K562 (cell line): ENCODE measurements around the gene CNTN5. TPM values are rescaled to one million over a fixed set of nuclear protein-coding genes. Genes with fewer than 3 reads are reported as not detected.

Experiments
- ATAC-seq: fragments of 200-7000 bp; cut with Tn5 transposase; 3 replicates; pipeline ENCODE4 v1.9.1; 2020; ENCODE audit warnings: moderate library complexity
- BruUV-seq: library from RNA; stranded (reverse); fragments of 400-500 nt; replicated peaks from 2 replicates; lab custom pipeline; 2021; lab: Mats Ljungman, UMichigan
- CTCF ChIA-PET: fragments of 300-600 bp; formaldehyde crosslinking; extraction: SDS; loops from one replicate; lab custom pipeline; 2021; ENCODE audit warnings: low intra/inter-chr PET ratio; lab: Yijun Ruan, JAX
- POLR2A ChIA-PET: fragments of 300-600, 350-650 bp; sonication (Branson Sonifier 250); formaldehyde crosslinking; extraction: SDS; loops from one replicate; lab custom pipeline; 2021; ENCODE audit warnings: antibody characterized with exemption, inconsistent platforms; lab: Yijun Ruan, JAX
- DNase-seq, 4 experiments: peaks; one replicate each; pipeline versions ENCODE4 v3.0.0 to v3.0.0-alpha.2; 2011 to 2018; ENCODE audit warnings: low spot score in 3 of 4, mixed read lengths in 3 of 4; ENCODE audit errors: extremely low read depth in 1 of 4
- FAIRE-seq: peaks from 2 replicates; lab custom pipeline; 2011; peaks lifted over from hg19 to GRCh38; lab: Jason Lieb, UNC
- H2AFZ ChIP-seq: 2 replicates; pipeline ENCODE4 v1.6.0; 2011; ENCODE audit warnings: low read depth, low read length, control low read depth, inconsistent platforms
- H3K27ac ChIP-seq: fragments of 200-600 bp; 3 replicates; pipeline ENCODE4 v1.8.0; 2011; ENCODE audit warnings: low read depth, mild to moderate bottlenecking, control low read depth, inconsistent platforms, low read length, moderate library complexity, mixed read lengths; ENCODE audit errors: extremely low read depth
- H3K27me3 ChIP-seq, 2 experiments: fragments of 300-600 bp in 1 of 2; 2 replicates in 1 of 2; 3 replicates in 1 of 2; pipeline versions ENCODE4 v1.6.0 to v1.8.0; 2011; ENCODE audit warnings: inconsistent platforms in 2 of 2, low read length in 2 of 2, mild to moderate bottlenecking in 1 of 2, mixed read lengths in 1 of 2, moderate library complexity in 1 of 2; ENCODE audit not compliant: control insufficient read depth in 2 of 2, insufficient read depth in 2 of 2
- H3K36me3 ChIP-seq: fragments of 300-600 bp; 3 replicates; pipeline ENCODE4 v1.8.0; 2011; ENCODE audit warnings: mild to moderate bottlenecking, low read length, inconsistent platforms; ENCODE audit not compliant: control insufficient read depth, insufficient read depth
- H3K4me1 ChIP-seq, 2 experiments: fragments of 200-600 bp in 1 of 2; replicated peaks in 1 of 2; 2 replicates in 1 of 2; 3 replicates in 1 of 2; pipeline versions ENCODE4 v1.5.1 to v1.8.0; 2011; ENCODE audit warnings: inconsistent platforms in 2 of 2, low read length in 2 of 2, mild to moderate bottlenecking in 1 of 2, mixed read lengths in 1 of 2, moderate library complexity in 1 of 2; ENCODE audit not compliant: control insufficient read depth in 2 of 2, insufficient read depth in 2 of 2
- H3K4me2 ChIP-seq: 2 replicates; pipeline ENCODE4 v1.6.1; 2011; ENCODE audit warnings: low read length, control low read depth, inconsistent platforms, mixed read lengths; ENCODE audit not compliant: insufficient read depth
- H3K4me3 ChIP-seq: fragments of 200-600 bp; sonication (generic), shearing (Covaris generic); 2 replicates; pipeline ENCODE4 v1.5.1; 2016; ENCODE audit warnings: control low read depth, inconsistent platforms
- H3K79me2 ChIP-seq: fragments of 200-600 bp; 3 replicates; pipeline ENCODE4 v1.8.0; 2011; ENCODE audit warnings: low read length, inconsistent platforms; ENCODE audit not compliant: control insufficient read depth, insufficient read depth
- H3K9ac ChIP-seq, 2 experiments: 2 replicates each; pipeline versions ENCODE4 v1.6.0 to v1.6.1; 2011; ENCODE audit warnings: low read depth in 2 of 2, low read length in 2 of 2, control low read depth in 1 of 2, inconsistent platforms in 1 of 2, mild to moderate bottlenecking in 1 of 2, mixed read lengths in 1 of 2; ENCODE audit not compliant: insufficient read depth in 1 of 2
- H3K9me1 ChIP-seq: one replicate; pipeline ENCODE4 v1.6.0; 2011; ENCODE audit warnings: inconsistent platforms, mild to moderate bottlenecking, low read length, moderate library complexity; ENCODE audit not compliant: control insufficient read depth, insufficient read depth
- H3K9me3 ChIP-seq: replicated peaks from 2 replicates; pipeline ENCODE4 v1.5.1; 2011; ENCODE audit warnings: low read depth, low read length, inconsistent platforms; ENCODE audit not compliant: control insufficient read depth, insufficient read depth
- H4K20me1 ChIP-seq: replicated peaks from 2 replicates; pipeline ENCODE4 v1.6.1; 2011; ENCODE audit warnings: low read length, inconsistent platforms, mixed read lengths; ENCODE audit not compliant: control insufficient read depth, insufficient read depth
- THRAP3 ChIP-seq: fragments of 450-650 bp; IDR thresholded peaks from 2 replicates; pipeline ENCODE4 v1.6.1; 2016; ENCODE audit warnings: mild to moderate bottlenecking, inconsistent platforms, borderline replicate concordance
- ZNF217 ChIP-seq: sonication (generic); formaldehyde crosslinking; IDR thresholded peaks from 2 replicates; pipeline ENCODE4 v1.8.0; 2022; ENCODE audit warnings: mild to moderate bottlenecking, missing genetic modification reagents
- ZNF384 ChIP-seq: IDR thresholded peaks from 2 replicates; pipeline ENCODE4 v1.6.1; 2012; ENCODE audit warnings: low read depth, low read length, improper control_type of control experiment
- ZSCAN32 ChIP-seq: fragments of 450-650 bp; formaldehyde crosslinking; IDR thresholded peaks from 2 replicates; pipeline ENCODE4 v1.4.0; 2020; ENCODE audit warnings: mild to moderate bottlenecking, moderate library complexity
- WGBS: fragments of 100-300 bp; shearing (Covaris generic); methylation state at CpG from one replicate; pipeline ENCODE4 v1.1.6; 2016; ENCODE audit warnings: low coverage, mixed read lengths; ENCODE audit not compliant: insufficient coverage; ENCODE audit errors: missing lambda C conversion rate; 5-methylcytosine and 5-hydroxymethylcytosine counted together
- in situ Hi-C: fragments of 300-500 bp; cut with MboI; formaldehyde crosslinking; loops from 4 replicates; pipeline ENCODE4 v1.15.0; 2018; ENCODE audit warnings: inconsistent platforms, mixed read lengths
- intact Hi-C: fragments of 100-400 bp; cut with micrococcal nuclease; formaldehyde crosslinking; loops from 2 replicates; pipeline ENCODE4 v1.14.2; 2022
- polyA plus RNA-seq, 8 experiments: library from polyadenylated mRNA; depleted of rRNA in 4 of 8; stranded (reverse) in 5 of 8; unstranded in 3 of 8; fragments of >200 nt; fragmentation: Nextera tagmentation in 2 of 8; fragmentation: Illumina TruSeq in 1 of 8; extraction: Ambion mirVana in 2 of 8; extraction: Trizol in 1 of 8; gene quantifications; 2 replicates each; pipeline versions ENCODE4 v1.2.1 to v1.2.3, GENCODE V29; 2011 to 2014; ENCODE audit warnings: inconsistent platforms in 1 of 8, missing spikeins in 1 of 8
- total RNA-seq, 7 experiments: library from RNA; depleted of rRNA in 6 of 7; stranded (reverse); fragments of >200 nt in 6 of 7; fragmentation: Illumina TruSeq in 2 of 7; extraction: Trizol in 2 of 7; gene quantifications; 2 replicates each; pipeline versions ENCODE4 v1.2.1 to v1.2.3, GENCODE V29; 2011 to 2021; ENCODE audit warnings: low replicate concordance in 1 of 7
- TF ChIP-seq, protein P1 (sequence below), 3 experiments: IDR thresholded peaks in 2 of 3; conservative IDR thresholded peaks in 1 of 3; 2 replicates each; pipeline ENCODE4 v1.5.1; 2011 to 2012; ENCODE audit warnings: low read length in 3 of 3, mild to moderate bottlenecking in 3 of 3, control low read depth in 2 of 3, improper control_type of control experiment in 1 of 3, inconsistent platforms in 1 of 3, low read depth in 1 of 3, mixed read lengths in 1 of 3, moderate library complexity in 1 of 3; ENCODE audit not compliant: insufficient read depth in 2 of 3
- TF ChIP-seq, protein P2 (sequence below): sonication (generic); formaldehyde crosslinking; IDR thresholded peaks from 2 replicates; pipeline ENCODE4 v1.8.0; 2022; ENCODE audit warnings: mild to moderate bottlenecking, missing genetic modification reagents

The CNTN5 gene
- total and polyA plus RNA-seq, 9 of the 15 experiments (the other 6 are each of a cell fraction or from before 2014, with no cell fraction given), result 0.03 TPM; not detected in 8

DNA sequence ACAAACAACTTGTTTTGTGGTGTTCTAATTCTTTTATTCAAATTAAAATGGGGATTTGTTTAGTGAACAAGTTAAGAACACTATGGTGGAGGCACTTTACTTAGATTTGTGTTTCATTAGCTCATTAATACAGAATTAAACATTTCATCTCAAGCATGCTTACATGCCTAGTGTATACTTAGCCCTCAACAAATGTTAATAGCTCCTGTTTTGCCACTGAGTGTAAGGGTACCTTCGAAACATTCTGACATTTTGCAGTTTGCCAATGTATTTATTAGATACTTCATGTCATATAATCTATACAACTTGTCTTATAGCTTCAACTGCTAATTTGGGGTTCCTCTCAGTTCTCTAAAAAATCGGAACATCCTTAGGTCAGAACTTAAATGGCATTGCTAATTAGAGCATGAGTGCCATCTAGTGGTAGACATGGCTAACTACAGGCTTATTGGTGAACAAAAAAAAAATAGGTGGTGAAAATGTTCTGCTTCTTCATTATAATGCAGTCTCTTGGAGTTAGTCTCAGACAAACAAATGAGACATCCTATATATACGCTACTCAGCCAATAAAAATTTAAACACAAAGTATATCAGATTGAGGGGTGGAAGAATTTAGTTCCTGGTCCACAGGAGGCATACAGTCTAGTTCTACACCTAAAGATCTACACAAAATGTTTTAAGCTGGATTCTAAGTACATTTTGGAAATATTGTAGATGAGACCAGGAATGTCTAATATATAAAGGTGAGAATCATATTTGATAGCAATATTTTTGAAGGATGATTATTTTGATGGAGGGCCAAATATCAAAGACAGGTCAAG lies 4.9 kb upstream of the CNTN5 start:
- Histone ChIP-seq H4K20me1 (no peaks in the 10 kb centered on the region), H3K4me1 (no peaks in the 10 kb centered on the region), H3K9me3 (no peaks in the 10 kb centered on the region), H3K4me3 (no peak overlapping the region), H3K9me1 (no peaks in the 10 kb centered on the region), H3K79me2 (no peaks in the 10 kb centered on the region), H3K9ac (no peak overlapping the region), H3K36me3 (no peaks in the 10 kb centered on the region), H2AFZ (no peak overlapping the region), H3K27me3 (no peaks in the 10 kb centered on the region), H3K4me2 (no peak overlapping the region), H3K27ac (no peak overlapping the region)
- intact Hi-C loops (loop anchor here (5.0 to 10.0 kb wide), 3 partner anchors 559 to 1051 kb away; no protein-coding TSS in a partner anchor), in situ Hi-C loops (no loop called here)
- BruUV-seq, result no TSS peak
- FAIRE-seq (peak; percentile 71), ATAC-seq (peak; percentile 53; the same call in 1 of the 3 replicates), DNase-seq (peak; percentile 43 to 51 (median 46))
- ChIA-PET POLR2A (no interaction called here), CTCF (interaction anchor here (0.6 kb wide), 1 partner anchor 1421 kb away, joined by 3 read pairs; no protein-coding TSS in a partner anchor)
- 2% methylated on average over 3 of the region's 3 CpGs for WGBS
- no peak for TF ChIP-seq THRAP3
- peak; percentile 78 for TF ChIP-seq ZNF384
- no peak for TF ChIP-seq ZSCAN32 (CRISPR knock-in tag)
- TF ChIP-seq, protein P1, sequence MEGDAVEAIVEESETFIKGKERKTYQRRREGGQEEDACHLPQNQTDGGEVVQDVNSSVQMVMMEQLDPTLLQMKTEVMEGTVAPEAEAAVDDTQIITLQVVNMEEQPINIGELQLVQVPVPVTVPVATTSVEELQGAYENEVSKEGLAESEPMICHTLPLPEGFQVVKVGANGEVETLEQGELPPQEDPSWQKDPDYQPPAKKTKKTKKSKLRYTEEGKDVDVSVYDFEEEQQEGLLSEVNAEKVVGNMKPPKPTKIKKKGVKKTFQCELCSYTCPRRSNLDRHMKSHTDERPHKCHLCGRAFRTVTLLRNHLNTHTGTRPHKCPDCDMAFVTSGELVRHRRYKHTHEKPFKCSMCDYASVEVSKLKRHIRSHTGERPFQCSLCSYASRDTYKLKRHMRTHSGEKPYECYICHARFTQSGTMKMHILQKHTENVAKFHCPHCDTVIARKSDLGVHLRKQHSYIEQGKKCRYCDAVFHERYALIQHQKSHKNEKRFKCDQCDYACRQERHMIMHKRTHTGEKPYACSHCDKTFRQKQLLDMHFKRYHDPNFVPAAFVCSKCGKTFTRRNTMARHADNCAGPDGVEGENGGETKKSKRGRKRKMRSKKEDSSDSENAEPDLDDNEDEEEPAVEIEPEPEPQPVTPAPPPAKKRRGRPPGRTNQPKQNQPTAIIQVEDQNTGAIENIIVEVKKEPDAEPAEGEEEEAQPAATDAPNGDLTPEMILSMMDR (IDR thresholded peaks at IDR 0.05 in 2 of 3, conservative IDR thresholded peaks at IDR 0.05 in 1 of 3; ENCODE audit: insufficient read depth in 2 of 3, low read depth in 1 of 3, low read length in 3 of 3), result peak; percentile 52 to 76 (median 66); a peak in 5 of 6 replicates
- TF ChIP-seq, protein P2, sequence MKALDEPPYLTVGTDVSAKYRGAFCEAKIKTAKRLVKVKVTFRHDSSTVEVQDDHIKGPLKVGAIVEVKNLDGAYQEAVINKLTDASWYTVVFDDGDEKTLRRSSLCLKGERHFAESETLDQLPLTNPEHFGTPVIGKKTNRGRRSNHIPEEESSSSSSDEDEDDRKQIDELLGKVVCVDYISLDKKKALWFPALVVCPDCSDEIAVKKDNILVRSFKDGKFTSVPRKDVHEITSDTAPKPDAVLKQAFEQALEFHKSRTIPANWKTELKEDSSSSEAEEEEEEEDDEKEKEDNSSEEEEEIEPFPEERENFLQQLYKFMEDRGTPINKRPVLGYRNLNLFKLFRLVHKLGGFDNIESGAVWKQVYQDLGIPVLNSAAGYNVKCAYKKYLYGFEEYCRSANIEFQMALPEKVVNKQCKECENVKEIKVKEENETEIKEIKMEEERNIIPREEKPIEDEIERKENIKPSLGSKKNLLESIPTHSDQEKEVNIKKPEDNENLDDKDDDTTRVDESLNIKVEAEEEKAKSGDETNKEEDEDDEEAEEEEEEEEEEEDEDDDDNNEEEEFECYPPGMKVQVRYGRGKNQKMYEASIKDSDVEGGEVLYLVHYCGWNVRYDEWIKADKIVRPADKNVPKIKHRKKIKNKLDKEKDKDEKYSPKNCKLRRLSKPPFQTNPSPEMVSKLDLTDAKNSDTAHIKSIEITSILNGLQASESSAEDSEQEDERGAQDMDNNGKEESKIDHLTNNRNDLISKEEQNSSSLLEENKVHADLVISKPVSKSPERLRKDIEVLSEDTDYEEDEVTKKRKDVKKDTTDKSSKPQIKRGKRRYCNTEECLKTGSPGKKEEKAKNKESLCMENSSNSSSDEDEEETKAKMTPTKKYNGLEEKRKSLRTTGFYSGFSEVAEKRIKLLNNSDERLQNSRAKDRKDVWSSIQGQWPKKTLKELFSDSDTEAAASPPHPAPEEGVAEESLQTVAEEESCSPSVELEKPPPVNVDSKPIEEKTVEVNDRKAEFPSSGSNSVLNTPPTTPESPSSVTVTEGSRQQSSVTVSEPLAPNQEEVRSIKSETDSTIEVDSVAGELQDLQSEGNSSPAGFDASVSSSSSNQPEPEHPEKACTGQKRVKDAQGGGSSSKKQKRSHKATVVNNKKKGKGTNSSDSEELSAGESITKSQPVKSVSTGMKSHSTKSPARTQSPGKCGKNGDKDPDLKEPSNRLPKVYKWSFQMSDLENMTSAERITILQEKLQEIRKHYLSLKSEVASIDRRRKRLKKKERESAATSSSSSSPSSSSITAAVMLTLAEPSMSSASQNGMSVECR (CRISPR knock-in tag), result no peak
- TF ChIP-seq ZNF217, result no peak
